ENCODE data around the gene CDH2.
"Not testable (repeated sequence)": the region's sequence is repeated elsewhere in the genome, so short reads cannot be mapped to it uniquely, and the experiment has no call there.

The CDH2 gene

DNA sequence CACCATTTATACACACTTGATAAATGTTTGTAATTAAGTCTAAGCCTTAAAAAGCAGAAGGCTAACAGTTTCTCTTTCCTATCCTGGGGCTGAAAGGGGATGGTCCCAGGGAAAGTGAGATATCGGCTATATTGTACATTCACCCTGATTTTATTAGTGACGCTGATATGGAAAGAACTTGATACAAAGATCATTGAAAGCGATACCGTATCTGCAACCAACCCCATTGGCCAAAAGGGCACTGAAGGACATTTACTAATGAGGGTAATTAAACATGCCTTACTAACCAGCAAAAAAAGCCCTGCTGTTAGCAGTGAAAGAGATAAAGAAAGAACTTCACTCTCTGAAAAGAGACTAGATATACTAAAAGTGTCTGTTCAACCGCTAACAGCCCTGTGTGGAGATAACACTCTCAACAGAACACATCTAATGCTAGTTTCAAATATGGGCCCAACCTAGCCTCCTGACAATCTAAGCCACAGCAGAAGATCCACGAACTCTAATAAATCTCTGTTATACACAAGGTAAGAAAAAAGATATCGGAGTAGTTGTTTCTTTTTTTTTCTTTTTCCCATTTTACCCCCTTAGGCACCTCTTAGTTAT, 200.0 kb downstream of the CDH2 start:
- no peak for DNase-seq

- no peak for DNase-seq
Observed at GRCh38 chr18:27970321-27970720, 206.6 kb downstream of the CDH2 start.

- DNase-seq, result no peak
Observed at GRCh38 chr18:27969206-27969605, 207.7 kb downstream of the CDH2 start.

DNA sequence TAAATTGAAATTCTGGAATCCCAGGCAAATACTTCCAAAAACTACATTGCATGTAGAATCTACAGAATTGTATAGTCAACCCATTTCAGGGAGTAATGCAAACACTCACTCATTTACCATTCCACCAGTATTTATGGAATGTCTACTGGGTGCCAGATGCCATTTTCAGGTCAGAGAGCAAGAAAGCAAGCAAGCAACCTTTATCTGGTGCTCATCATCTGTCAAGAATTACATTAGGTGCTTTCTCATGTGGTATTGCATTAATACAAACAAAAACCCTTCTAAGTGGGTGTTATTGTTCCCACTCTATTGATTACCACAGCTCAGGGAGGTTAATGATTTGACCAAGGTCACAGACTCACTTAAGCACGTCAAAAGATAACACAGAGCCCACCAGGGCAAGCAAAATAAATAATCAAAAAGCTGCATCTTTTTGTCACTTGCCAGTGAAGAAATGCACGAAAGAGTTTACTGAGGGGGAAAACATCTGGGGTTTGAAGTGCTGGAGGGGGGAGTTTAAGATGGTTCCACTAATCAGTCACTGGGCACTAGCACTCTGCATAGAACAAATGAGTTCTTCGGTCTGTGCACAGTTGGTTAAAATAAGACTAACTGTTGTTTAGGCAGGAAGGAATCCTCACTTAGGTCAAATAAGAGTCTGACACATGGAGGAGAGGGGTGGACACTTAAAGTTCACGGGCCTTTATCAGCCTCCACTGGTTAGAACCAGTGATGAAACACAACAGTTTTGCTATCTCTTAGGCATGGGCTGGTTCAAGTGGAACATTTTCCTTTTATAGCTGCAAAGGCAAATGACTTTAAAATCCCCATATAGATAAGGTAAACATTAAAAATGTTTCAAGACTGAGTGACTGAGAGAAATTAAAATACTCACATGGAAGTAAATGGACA, 208.8 kb downstream of the CDH2 start:
- DNase-seq, result no peak

GRCh38 chr18:27966881-27967280, 210.0 kb downstream of the CDH2 start:
- no peak for DNase-seq

- no peak for DNase-seq
Observed at GRCh38 chr18:27964811-27965210, 212.1 kb downstream of the CDH2 start.

- DNase-seq, result no peak
Observed at GRCh38 chr18:27959101-27959500, 217.8 kb downstream of the CDH2 start.

GRCh38 chr18:27956001-27956640, 220.8 kb downstream of the CDH2 start:
- no peak for DNase-seq

DNA sequence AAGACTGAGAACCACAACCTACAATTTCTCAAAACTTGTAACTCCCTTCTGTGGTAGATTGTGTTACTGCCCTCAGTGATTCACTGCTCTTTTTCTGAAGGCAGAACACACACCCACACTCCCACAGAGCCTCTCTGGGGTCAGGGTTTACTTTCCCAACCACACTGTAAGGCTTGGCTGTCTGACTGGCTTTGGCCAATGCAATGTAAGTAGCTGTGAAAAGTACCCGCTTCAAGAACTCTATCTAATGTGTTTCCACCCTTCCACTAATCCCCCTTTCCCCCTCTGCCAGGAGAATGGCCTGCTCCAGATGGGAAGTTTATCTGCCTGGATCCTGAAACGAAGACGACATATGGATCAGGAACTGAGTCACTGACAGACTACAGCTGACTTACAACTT, 222.7 kb downstream of the CDH2 start:
- no peak for DNase-seq

- DNase-seq, result no peak
Observed at GRCh38 chr18:27952741-27953140, 224.2 kb downstream of the CDH2 start.

GRCh38 chr18:27950648-27951228, 226.2 kb downstream of the CDH2 start:
- no peak for DNase-seq

DNA sequence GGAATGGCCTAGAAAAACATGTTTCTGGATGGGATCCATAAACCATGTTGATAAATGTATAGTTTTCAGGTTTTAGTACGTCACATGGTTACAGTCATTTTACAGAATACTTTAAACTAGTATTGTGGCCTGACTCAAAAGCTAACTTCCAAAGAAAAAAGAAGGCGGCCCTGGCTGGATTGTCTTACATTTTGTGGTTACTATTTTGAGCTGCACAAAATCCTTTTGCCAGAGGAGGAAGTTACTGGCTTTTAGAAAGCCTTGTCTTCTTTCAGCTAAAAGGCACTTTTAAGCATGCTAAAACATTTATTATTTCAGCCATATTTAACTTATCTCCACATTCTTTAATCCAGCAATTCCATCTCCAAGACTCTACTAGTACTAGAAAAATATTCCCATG, 227.9 kb downstream of the CDH2 start:
- no peak for DNase-seq

- no peak for DNase-seq
Observed at GRCh38 chr18:27942706-27943105, 234.2 kb downstream of the CDH2 start.

GRCh38 chr18:27931535-27931934, 245.4 kb downstream of the CDH2 start:
- DNase-seq, result no peak

DNA sequence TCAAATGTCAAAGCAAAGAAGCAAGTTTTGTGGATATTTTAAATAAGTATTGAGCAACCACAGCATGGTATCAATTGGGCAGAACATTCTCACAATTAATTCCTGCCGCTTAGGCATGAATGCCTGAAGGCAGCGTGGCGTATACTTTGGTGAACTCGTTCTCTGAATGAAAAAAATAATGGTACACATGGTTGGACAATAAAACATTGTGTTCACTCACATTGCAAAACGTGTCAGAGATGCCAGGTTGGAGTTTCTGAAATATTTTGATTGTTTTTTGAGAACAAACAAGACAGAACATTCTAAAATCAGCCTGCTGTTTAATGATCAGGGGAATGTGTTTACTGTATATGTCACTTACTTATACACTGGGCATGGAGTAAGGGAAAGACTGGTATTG, 254.2 kb downstream of the CDH2 start:
- no peak for DNase-seq

DNA sequence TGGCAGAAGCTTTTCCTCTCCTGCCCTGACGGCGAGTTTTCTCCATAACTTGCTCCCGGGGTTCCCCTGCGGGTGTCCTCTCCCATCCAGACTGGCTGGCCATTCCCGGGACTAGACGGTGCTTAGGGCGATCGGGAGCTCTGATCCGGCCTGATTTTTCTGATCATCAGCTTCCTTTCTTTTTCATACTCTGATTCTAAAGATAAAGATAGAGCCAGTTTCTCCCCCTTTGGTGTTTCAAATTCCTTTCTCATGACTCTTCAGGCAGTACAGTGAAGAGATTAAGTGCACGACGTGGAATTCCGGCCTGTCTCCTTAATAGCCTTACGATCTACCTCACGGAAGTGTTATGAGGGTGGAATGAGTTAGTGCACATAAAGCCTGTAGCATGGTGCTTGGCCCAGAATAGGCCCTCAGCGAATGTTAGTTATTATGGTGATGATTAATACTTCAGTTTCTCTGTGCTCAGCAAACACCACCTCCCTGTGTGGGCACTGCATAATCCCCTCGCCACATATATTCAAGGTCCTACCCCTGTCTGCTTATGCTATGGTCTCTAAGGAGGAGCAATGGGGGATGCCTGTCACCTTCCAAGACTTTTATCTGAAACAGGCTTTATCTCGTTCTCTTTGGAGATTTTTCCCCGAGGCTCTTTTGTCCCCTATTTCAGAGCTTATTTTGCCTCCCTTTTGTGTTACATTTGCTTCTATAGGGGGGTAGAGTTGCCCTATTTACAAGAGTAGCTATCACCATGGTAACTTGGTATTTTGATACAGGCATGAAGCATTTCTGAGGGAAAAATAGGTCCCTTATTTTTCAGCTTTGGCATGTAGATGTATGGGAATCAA, 254.8 kb downstream of the CDH2 start:
- DNase-seq, result no peak

DNA sequence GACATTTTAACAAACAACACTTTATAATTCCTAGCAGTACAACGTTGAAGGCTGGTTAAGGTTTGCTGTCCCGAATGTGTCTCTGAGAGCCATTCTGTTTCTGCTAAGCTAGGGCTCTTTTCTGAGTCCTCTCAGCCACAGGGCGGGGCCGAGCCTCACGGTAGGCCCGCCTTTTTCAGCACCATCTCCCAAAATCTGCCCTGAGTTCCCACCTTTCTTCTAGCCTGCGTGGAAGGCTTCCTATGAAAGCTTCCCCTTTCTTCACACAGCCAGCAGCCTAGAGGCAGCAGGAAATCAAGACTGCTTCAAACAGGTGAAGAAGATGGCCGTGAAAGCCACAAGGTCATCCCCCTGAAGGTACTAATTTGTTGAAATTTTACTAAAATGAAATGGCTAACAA, 255.5 kb downstream of the CDH2 start:
- no peak for DNase-seq

GRCh38 chr18:27920836-27921235, 256.1 kb downstream of the CDH2 start:
- no peak for DNase-seq

DNA sequence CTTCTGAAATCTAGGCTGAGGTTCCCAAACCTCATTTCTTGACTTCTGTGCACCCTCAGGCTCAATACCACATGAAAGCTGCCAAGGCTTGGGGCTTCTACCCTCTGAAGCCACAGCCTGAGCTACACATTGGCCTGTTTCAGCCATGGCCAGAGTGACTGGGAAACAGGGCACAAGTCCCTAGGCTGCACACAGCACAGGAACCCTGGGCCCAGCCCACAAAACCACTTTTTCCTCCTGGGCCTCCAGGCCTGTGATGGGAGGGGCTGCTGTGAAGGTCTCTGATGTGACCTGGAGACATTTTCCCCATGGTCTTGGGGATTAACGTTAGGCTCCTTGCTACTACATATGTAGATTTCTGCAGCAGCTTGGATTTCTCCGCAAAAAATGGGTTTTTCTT, 270.7 kb downstream of the CDH2 start:
- DNase-seq, result not testable (repeated sequence)

DNA sequence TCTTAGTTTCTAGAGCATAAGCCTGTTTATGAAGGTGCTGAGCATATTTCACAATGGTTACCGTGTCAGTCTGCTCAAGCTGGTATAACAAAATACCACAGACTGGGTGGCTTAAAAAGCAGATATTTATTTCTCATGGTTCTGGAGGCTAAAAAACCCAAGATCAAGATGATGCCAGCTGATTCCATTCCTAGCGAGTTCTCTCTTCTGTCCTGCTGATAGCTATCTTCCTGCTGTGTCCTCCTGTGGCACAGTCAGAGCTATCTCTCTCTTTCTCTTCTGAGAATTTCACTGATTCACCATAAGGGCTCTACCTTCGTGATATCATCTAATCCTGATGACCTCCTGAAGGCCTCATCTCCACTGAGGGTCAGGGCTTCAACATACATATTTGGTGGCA, 273.0 kb downstream of the CDH2 start:
- DNase-seq, result no peak

GRCh38 chr18:27901424-27902226, 275.3 kb downstream of the CDH2 start:
- no peak for DNase-seq
